Measurements from ENCODE around the gene IER3. TPM values are rescaled to one million over a fixed set of nuclear protein-coding genes. Genes with fewer than 3 reads are reported as not detected.
A peak's percentile ranks its signal among the peaks of the same experiment; 100 is the strongest.
"Not testable (repeated sequence)": the region's sequence is repeated elsewhere in the genome, so short reads cannot be mapped to it uniquely, and the experiment has no call there.

Gene IER3
- polyA plus RNA-seq, 1 of the 3 experiments (the other 2 are of a cell fraction) = 12.9 TPM

DNA sequence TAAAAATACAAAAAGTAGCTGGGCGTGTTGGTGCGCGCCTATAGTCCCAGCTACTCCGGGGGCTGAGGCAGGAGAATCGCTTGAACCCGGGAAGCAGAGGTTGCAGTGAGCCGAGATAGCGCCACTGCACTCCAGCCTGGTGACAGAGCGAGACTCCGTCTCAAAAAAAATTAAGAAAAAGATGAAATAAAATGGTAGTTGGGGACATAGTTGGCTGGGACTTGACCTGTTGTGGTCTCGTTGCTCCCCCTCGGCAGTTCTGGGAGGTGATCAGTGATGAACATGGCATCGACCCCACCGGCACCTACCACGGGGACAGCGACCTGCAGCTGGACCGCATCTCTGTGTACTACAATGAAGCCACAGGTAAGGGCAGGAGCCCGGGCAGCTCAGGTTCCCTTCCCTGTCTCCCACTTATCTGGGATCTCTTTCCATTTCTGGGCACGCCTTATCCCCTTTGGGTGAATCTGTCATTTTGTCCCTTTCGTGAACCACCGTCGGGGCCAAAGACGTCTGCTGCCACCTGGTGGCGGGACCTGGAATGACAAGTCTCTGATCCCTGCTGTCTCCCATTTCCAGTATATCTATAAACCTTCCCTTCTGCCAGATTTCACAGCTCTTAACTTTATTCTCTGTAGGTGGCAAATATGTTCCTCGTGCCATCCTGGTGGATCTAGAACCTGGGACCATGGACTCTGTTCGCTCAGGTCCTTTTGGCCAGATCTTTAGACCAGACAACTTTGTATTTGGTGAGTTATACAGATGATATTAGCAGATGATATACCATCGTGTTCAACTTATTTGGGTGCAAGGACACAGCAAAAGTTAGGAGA is 21.9 kb downstream of the IER3 start (continued):
- TF ChIP-seq, protein P1, sequence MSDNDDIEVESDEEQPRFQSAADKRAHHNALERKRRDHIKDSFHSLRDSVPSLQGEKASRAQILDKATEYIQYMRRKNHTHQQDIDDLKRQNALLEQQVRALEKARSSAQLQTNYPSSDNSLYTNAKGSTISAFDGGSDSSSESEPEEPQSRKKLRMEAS (IDR thresholded peaks at IDR 0.05; ENCODE audit: low read depth) = no peak
- TF ChIP-seq, protein P2, sequence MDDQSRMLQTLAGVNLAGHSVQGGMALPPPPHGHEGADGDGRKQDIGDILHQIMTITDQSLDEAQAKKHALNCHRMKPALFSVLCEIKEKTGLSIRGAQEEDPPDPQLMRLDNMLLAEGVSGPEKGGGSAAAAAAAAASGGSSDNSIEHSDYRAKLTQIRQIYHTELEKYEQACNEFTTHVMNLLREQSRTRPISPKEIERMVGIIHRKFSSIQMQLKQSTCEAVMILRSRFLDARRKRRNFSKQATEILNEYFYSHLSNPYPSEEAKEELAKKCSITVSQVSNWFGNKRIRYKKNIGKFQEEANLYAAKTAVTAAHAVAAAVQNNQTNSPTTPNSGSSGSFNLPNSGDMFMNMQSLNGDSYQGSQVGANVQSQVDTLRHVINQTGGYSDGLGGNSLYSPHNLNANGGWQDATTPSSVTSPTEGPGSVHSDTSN (IDR thresholded peaks at IDR 0.05) = 0 out of 2 replicates have a peak, but pooled peaks have one; percentile 4

DNA sequence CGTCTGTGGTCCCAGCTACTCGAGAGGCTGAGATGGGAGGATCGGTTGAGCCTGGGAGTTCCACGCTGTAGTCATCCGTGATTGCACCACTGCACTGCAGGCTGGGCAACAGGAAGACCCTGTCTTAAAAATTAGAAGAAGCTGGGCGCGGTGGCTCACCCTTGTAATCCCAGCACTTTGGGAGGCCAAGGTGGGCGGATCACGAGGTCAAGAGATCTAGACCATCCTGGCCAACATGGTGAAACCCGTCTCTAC is 22.4 kb downstream of the IER3 start:
- Histone ChIP-seq H3K4me2 (peak overlapping the region; percentile 91), H3K4me3 (ENCODE audit: low read depth in 2 of 2, low read length in 1 of 2) (peak overlapping the region; percentile 89 to 93), H3K36me3 (replicated peaks in 1 of 2; ENCODE audit: control insufficient read depth in 1 of 2, insufficient read depth in 2 of 2, low read length in 1 of 2) (peaks cover 31 to 36% of the 10 kb centered on the region in 2 experiments), H3K79me2 (ENCODE audit: insufficient read depth) (peaks cover 74% of the 10 kb centered on the region), H4K20me1 (ENCODE audit: insufficient read depth) (peaks cover 52% of the 10 kb centered on the region), H3K27ac (ENCODE audit: low read depth in 2 of 2, low read length in 1 of 2) (peak overlapping the region; percentile 82 to 93), H3F3A (replicated peaks; ENCODE audit: insufficient read depth) (peaks cover 68% of the 10 kb centered on the region), H3K4me1 (ENCODE audit: control insufficient read depth in 1 of 2, insufficient read depth in 2 of 2, low read depth in 1 of 2, low read length in 1 of 2) (peaks cover 29 to 39% of the 10 kb centered on the region in 2 experiments), H3K9ac (peak overlapping the region; percentile 100)
- H2AFZ ChIP-seq (ENCODE audit: low read depth); H3K9me2 ChIP-seq; H3K27me3 ChIP-seq (ENCODE audit: insufficient read depth); H3K9me3 ChIP-seq; DNase-seq: not testable (repeated sequence)
- WGBS (ENCODE audit: low lambda C conversion rate) = 0% methylated on average over 10 of the region's 10 CpGs
- ChIA-PET CTCF (interaction anchor here (0.8 to 42.4 kb wide), 33 partner anchors 9 to 185 kb away, joined by 3 to 838 read pairs (median 5); partner anchors contain the start of genes ATAT1, DHX16, FLOT1 and MRPS18B), POLR2A (interaction anchor here (1.2 to 2.9 kb wide), 8 partner anchors 9 to 109 kb away, joined by 3 to 24 read pairs (median 4); partner anchors contain the start of genes MRPS18B and PPP1R10)

DNA sequence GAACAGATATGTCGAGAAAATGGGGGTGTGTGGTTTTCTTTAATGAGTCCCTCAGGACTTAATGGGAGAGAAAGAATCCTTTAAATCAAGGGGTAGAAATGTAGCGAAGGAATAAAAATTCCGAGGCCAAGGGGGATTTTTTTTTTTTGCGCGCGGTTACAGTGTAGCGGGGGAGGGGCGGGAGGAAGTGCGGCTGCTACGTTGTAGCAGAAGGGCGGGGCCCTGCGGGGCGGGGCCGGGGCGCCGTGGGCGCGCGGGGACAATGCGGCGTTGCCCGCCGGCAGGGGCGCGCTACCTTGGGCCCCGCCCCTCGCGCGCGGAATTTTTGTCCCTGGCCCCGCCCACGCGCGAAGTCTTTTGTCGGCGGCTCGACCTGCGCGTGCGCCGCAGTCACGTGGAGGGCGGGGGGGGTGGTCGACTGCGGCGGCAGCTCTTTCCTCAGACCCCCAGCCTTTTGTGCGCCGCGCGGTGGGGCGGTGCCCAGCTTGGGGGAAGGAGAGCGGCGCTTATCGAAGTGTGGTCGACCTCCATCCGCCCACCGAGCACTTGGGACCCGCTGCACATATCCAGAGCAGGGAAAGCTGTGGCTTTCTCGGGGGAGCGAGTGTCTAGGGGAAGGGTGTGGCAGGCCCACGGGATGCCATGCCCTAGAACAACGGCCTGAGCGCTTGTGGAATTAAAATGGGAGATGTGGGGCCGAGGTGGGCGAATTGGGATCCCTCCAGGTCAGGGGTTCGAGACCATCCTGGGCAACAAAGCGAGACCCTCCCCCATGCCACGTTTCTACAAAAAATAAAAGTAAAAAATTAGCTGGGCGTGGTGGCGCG is 22.9 kb downstream of the IER3 start:
- Histone ChIP-seq H4K20me1 (ENCODE audit: insufficient read depth) (peaks cover 47% of the 10 kb centered on the region), H3F3A (replicated peaks; ENCODE audit: insufficient read depth) (peaks cover 63% of the 10 kb centered on the region), H3K4me3 (ENCODE audit: low read depth in 2 of 2, low read length in 1 of 2) (peak overlapping the region; percentile 89 to 93), H3K27me3 (ENCODE audit: insufficient read depth) (no peaks in the 10 kb centered on the region), H2AFZ (ENCODE audit: low read depth) (no peak overlapping the region), H3K79me2 (ENCODE audit: insufficient read depth) (peaks cover 76% of the 10 kb centered on the region), H3K36me3 (replicated peaks in 1 of 2; ENCODE audit: control insufficient read depth in 1 of 2, insufficient read depth in 2 of 2, low read length in 1 of 2) (peaks cover 31 to 36% of the 10 kb centered on the region in 2 experiments), H3K27ac (ENCODE audit: low read depth in 2 of 2, low read length in 1 of 2) (peak overlapping the region; percentile 93 to 98), H3K9me2 (no peaks in the 10 kb centered on the region), H3K9ac (peak overlapping the region; percentile 100), H3K4me2 (peak overlapping the region; percentile 91), H3K9me3 (no peaks in the 10 kb centered on the region; the same call in 1 of the 2 replicates), H3K4me1 (ENCODE audit: control insufficient read depth in 1 of 2, insufficient read depth in 2 of 2, low read depth in 1 of 2, low read length in 1 of 2) (peaks cover 32 to 43% of the 10 kb centered on the region in 2 experiments)
- DNase-seq = peak; percentile 91
- ChIA-PET CTCF (interaction anchor here (0.8 to 42.4 kb wide), 23 partner anchors 8 to 177 kb away, joined by 3 to 838 read pairs (median 6); partner anchors contain the start of genes DHX16, FLOT1, NRM and PPP1R18), POLR2A (interaction anchor here (0.6 to 2.9 kb wide), 12 partner anchors 11 to 160 kb away, joined by 3 to 24 read pairs (median 4); partner anchors contain the start of genes FLOT1, MRPS18B, NRM and PPP1R10)
- 2% methylated on average over 30 of the region's 71 CpGs for WGBS (ENCODE audit: low lambda C conversion rate)
- TF ChIP-seq SIN3A (IDR thresholded peaks at IDR 0.05; ENCODE audit: borderline replicate concordance, low read depth, low read length) (peak; percentile 46; the same call in 1 of the 2 replicates), FOXJ3 (CRISPR knock-in tag; IDR thresholded peaks at IDR 0.05) (0 out of 2 replicates have a peak, but pooled peaks have one; percentile 18), GATA2 (CRISPR knock-in tag; IDR thresholded peaks at IDR 0.05) (no peak), GABPA (IDR thresholded peaks at IDR 0.05; ENCODE audit: low read depth) (no peak; the same call in 1 of the 2 replicates), EP300 (IDR thresholded peaks at IDR 0.05; ENCODE audit: borderline replicate concordance in 1 of 2, low read depth in 1 of 2, low read length in 1 of 2) (no peak; a peak in 1 of 4 replicates), TCF12 (IDR thresholded peaks at IDR 0.05) (no peak), TEAD4 (IDR thresholded peaks at IDR 0.05; ENCODE audit: borderline replicate concordance, insufficient read depth) (no peak), JUND (IDR thresholded peaks at IDR 0.05) (no peak), SMC3 (IDR thresholded peaks at IDR 0.05; ENCODE audit: low read depth, low read length) (no peak), RCOR1 (IDR thresholded peaks at IDR 0.05; ENCODE audit: low read length) (no peak), MEF2A (IDR thresholded peaks at IDR 0.05; ENCODE audit: borderline replicate concordance, low read depth) (no peak), ELF1 (IDR thresholded peaks at IDR 0.05) (no peak)
- TF ChIP-seq, protein P2 (IDR thresholded peaks at IDR 0.05) = no peak
- TF ChIP-seq, protein P3, sequence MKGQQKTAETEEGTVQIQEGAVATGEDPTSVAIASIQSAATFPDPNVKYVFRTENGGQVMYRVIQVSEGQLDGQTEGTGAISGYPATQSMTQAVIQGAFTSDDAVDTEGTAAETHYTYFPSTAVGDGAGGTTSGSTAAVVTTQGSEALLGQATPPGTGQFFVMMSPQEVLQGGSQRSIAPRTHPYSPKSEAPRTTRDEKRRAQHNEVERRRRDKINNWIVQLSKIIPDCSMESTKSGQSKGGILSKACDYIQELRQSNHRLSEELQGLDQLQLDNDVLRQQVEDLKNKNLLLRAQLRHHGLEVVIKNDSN (IDR thresholded peaks at IDR 0.05; ENCODE audit: borderline replicate concordance, low read depth) = peak; percentile 94
- TF ChIP-seq, protein P4, sequence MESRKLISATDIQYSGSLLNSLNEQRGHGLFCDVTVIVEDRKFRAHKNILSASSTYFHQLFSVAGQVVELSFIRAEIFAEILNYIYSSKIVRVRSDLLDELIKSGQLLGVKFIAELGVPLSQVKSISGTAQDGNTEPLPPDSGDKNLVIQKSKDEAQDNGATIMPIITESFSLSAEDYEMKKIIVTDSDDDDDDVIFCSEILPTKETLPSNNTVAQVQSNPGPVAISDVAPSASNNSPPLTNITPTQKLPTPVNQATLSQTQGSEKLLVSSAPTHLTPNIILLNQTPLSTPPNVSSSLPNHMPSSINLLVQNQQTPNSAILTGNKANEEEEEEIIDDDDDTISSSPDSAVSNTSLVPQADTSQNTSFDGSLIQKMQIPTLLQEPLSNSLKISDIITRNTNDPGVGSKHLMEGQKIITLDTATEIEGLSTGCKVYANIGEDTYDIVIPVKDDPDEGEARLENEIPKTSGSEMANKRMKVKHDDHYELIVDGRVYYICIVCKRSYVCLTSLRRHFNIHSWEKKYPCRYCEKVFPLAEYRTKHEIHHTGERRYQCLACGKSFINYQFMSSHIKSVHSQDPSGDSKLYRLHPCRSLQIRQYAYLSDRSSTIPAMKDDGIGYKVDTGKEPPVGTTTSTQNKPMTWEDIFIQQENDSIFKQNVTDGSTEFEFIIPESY (IDR thresholded peaks at IDR 0.05; ENCODE audit: borderline replicate concordance, low read depth) = no peak
